DOHH2 (cell line): ENCODE measurements around the gene PCBD1.

Experiments
- H3F3A ChIP-seq: fragments of 200-600 bp; sonication (generic), shearing (Covaris generic); 2 replicates; pipeline ENCODE4 v1.6.0; 2016; ENCODE audit warnings: antibody characterized with exemption, mild to moderate bottlenecking; ENCODE audit not compliant: control insufficient read depth, insufficient read depth
- H3K27ac ChIP-seq: fragments of 200-600 bp; sonication (generic); 2 replicates; pipeline ENCODE4 v1.5.1; 2014; ENCODE audit warnings: low read depth, mild to moderate bottlenecking, low read length, moderate library complexity
- H3K27me3 ChIP-seq: fragments of 200-600 bp; sonication (generic); 2 replicates; pipeline ENCODE4 v1.6.1; 2014; ENCODE audit warnings: mild to moderate bottlenecking, low read length, mixed read lengths; ENCODE audit not compliant: control insufficient read depth
- H3K36me3 ChIP-seq: fragments of 200-600 bp; sonication (generic); 2 replicates; pipeline ENCODE4 v1.6.1; 2014; ENCODE audit warnings: mild to moderate bottlenecking, low read length, moderate library complexity, mixed read lengths; ENCODE audit not compliant: control insufficient read depth
- H3K4me1 ChIP-seq: fragments of 200-600 bp; sonication (generic); 2 replicates; pipeline ENCODE4 v1.6.1; 2014; ENCODE audit warnings: mild to moderate bottlenecking, low read length, mixed read lengths; ENCODE audit not compliant: control insufficient read depth
- H3K4me2 ChIP-seq: fragments of 200-600 bp; sonication (generic); 2 replicates; pipeline ENCODE4 v1.6.0; 2014; ENCODE audit warnings: mild to moderate bottlenecking, low read length, moderate library complexity
- H3K4me3 ChIP-seq: fragments of 200-600 bp; sonication (generic); 2 replicates; pipeline ENCODE4 v1.5.1; 2014; ENCODE audit warnings: mild to moderate bottlenecking, low read length, mixed read lengths
- H3K79me2 ChIP-seq: fragments of 200-600 bp; sonication (generic); 2 replicates; pipeline ENCODE4 v1.6.1; 2014; ENCODE audit warnings: mild to moderate bottlenecking, low read length, mixed read lengths; ENCODE audit not compliant: control insufficient read depth
- H3K9me2 ChIP-seq: fragments of 200-600 bp; sonication (generic); replicated peaks from 2 replicates; pipeline ENCODE4 v1.6.1; 2014; ENCODE audit warnings: mild to moderate bottlenecking, low read length, mixed read lengths; ENCODE audit not compliant: control insufficient read depth
- H3K9me3 ChIP-seq: fragments of 200-600 bp; sonication (generic); 2 replicates; pipeline ENCODE4 v1.6.1; 2014; ENCODE audit warnings: antibody characterized with exemption, low read length, mixed read lengths; ENCODE audit not compliant: control insufficient read depth, insufficient read depth
- H4K20me1 ChIP-seq: fragments of 200-600 bp; sonication (generic); 2 replicates; pipeline ENCODE4 v1.6.0; 2014; ENCODE audit warnings: low read depth, mild to moderate bottlenecking, antibody characterized with exemption, low read length, moderate library complexity; ENCODE audit not compliant: control insufficient read depth, insufficient read depth
- EZH2phosphoT487 ChIP-seq: fragments of 200-600 bp; sonication (generic); IDR thresholded peaks from 2 replicates; pipeline ENCODE4 v1.6.1; 2017; ENCODE audit warnings: borderline replicate concordance, mild to moderate bottlenecking, antibody characterized with exemption, low read length, moderate library complexity, mixed read lengths
- TF ChIP-seq, protein P1 (sequence below): fragments of 200-600 bp; sonication (generic); IDR thresholded peaks from one replicate; pipeline ENCODE4 v1.5.1; 2014; ENCODE audit warnings: antibody characterized with exemption, mild to moderate bottlenecking, low read depth, low read length; ENCODE audit not compliant: poor library complexity, severe bottlenecking

PCBD1 gene

DNA sequence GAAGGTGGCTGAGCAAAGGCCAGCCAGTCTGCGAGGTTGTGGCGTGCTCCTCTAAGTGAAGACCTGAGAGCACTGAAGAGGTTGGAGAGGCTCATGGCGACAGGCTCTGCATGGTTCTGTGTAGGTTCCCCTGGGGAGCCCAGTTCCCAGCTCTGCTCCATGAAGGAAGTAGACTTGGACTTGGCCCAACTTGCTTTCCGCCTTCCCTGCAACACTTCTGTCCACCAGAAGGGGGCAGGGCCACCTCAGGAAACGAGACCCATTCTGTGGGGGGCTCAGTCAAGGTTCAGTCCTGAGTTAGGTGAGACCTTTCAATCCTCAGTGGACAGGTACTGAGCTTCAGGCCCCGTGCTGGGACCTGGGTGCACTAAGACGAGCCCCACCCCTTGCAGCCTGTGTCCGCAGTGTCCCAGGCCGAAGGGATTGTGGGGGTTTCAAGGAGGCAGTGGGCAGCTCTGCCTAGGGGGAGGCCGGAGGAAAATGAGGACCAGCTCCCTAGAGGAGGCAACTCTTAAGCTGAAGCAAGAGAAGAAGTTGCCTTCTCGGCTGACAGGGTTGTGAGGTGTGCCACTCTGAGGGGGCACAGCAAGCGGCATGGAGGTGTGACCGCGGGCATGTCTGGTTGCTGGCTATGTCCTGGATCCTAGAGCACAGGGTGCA is 15.0 kb upstream of the PCBD1 start:
- Histone ChIP-seq H3K27me3 (no peaks in the 10 kb centered on the region), H4K20me1 (no peaks in the 10 kb centered on the region), H3K9me3 (no peaks in the 10 kb centered on the region), H3K79me2 (no peaks in the 10 kb centered on the region), H3K4me2 (no peak overlapping the region), H3K36me3 (no peaks in the 10 kb centered on the region), H3K27ac (no peak overlapping the region), H3K4me3 (no peak overlapping the region), H3K4me1 (no peaks in the 10 kb centered on the region), H3K9me2 (no peaks in the 10 kb centered on the region), H3F3A (no peaks in the 10 kb centered on the region)
- TF ChIP-seq EZH2phosphoT487: no peak
- TF ChIP-seq, protein P1, sequence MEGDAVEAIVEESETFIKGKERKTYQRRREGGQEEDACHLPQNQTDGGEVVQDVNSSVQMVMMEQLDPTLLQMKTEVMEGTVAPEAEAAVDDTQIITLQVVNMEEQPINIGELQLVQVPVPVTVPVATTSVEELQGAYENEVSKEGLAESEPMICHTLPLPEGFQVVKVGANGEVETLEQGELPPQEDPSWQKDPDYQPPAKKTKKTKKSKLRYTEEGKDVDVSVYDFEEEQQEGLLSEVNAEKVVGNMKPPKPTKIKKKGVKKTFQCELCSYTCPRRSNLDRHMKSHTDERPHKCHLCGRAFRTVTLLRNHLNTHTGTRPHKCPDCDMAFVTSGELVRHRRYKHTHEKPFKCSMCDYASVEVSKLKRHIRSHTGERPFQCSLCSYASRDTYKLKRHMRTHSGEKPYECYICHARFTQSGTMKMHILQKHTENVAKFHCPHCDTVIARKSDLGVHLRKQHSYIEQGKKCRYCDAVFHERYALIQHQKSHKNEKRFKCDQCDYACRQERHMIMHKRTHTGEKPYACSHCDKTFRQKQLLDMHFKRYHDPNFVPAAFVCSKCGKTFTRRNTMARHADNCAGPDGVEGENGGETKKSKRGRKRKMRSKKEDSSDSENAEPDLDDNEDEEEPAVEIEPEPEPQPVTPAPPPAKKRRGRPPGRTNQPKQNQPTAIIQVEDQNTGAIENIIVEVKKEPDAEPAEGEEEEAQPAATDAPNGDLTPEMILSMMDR: peak; percentile 95

DNA sequence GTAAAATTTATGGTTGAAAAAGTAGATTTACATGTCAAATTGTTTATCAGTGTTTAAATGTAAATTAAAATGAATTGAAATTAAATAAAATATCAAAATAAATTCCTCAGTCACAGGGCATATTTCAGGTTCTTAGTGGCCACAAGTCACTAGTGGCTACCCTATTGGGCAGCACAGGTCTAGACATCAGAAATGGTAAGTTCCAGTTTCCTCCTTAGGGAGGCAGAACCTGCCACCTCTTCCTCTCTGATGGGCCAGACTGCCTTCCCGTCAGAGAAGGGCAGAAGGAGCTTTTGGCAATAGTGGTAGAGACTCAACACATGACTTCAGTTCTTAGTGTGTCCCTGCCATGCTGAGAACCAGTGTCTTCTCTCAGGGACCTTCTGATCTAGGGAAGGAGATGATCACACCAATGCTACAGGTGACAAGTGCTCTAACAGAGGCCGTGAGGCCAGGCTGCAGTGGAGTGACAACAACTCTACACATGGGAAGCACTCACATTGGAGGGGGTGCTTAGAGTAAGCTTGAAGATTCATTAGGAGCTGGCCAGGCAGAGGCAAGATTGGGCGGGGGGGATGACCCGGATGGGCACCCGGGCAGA is 14.4 kb upstream of the PCBD1 start:
- Histone ChIP-seq H3K4me3 (no peak overlapping the region), H3K27ac (no peak overlapping the region), H3F3A (no peaks in the 10 kb centered on the region), H3K79me2 (no peaks in the 10 kb centered on the region), H3K9me3 (no peaks in the 10 kb centered on the region), H3K9me2 (no peaks in the 10 kb centered on the region), H3K36me3 (no peaks in the 10 kb centered on the region), H4K20me1 (no peaks in the 10 kb centered on the region), H3K27me3 (no peaks in the 10 kb centered on the region), H3K4me2 (no peak overlapping the region), H3K4me1 (no peaks in the 10 kb centered on the region)
- TF ChIP-seq, protein P1: no peak
- TF ChIP-seq EZH2phosphoT487: no peak

DNA sequence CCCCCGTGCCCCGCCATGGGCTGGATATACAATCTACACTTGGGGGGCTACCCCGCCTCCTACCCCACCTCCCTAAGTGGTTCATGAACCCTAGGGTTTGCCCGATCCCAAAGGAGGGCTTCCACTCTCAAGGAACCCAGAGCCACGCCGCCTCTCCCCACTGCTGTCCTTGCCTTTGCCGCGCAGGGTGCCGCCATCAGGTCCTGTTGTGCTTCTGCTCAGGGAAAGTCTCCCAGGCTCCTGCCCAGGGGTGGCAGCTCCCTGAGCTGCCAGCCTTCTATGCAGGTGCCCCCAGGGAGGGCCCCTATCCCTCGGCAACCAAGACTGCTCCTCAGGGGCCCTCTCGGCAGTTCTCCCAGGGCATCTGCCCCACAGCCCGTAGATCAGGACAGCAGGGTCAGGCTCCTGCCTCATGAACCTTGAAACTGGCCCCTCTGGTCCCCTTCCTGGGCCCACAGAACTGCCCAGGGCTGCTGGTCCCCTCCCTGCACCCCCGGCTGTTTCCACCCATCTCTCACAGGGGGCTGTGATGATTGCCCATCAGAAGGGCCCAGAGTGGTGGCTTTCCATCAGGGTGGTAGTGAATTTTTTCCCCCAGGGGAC is 13.0 kb upstream of the PCBD1 start:
- Histone ChIP-seq H3K4me2 (no peak overlapping the region), H4K20me1 (no peaks in the 10 kb centered on the region), H3K36me3 (no peaks in the 10 kb centered on the region), H3K4me3 (no peak overlapping the region), H3K27ac (no peak overlapping the region), H3F3A (no peaks in the 10 kb centered on the region), H3K4me1 (no peaks in the 10 kb centered on the region), H3K9me2 (no peaks in the 10 kb centered on the region), H3K9me3 (no peaks in the 10 kb centered on the region), H3K79me2 (no peaks in the 10 kb centered on the region), H3K27me3 (0 out of 2 replicates have a peak, but pooled peaks cover 2% of the 10 kb centered on the region)
- TF ChIP-seq, protein P1: no peak
- TF ChIP-seq EZH2phosphoT487: no peak
